ENCODE data around the gene COL20A1.

DNA sequence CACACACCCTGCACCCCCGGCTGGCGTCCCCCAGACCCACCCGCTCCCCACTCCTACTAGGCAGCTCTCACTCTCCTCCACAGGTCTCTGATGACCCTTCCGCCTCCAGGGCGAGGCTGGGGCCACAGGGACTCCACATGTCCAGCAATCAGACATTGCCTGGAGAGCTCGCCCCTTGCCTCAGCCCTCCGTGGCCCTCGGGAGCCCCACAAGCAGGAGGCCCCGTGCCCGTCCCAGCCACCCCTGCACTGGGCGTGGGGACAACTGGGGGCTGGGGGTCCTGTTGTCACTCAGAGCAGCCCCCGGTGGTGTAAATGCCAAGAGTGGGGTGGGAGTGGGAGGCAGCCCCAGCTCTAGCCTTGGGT is 1.5 kb downstream of the COL20A1 start:
- TF ChIP-seq, protein P1, sequence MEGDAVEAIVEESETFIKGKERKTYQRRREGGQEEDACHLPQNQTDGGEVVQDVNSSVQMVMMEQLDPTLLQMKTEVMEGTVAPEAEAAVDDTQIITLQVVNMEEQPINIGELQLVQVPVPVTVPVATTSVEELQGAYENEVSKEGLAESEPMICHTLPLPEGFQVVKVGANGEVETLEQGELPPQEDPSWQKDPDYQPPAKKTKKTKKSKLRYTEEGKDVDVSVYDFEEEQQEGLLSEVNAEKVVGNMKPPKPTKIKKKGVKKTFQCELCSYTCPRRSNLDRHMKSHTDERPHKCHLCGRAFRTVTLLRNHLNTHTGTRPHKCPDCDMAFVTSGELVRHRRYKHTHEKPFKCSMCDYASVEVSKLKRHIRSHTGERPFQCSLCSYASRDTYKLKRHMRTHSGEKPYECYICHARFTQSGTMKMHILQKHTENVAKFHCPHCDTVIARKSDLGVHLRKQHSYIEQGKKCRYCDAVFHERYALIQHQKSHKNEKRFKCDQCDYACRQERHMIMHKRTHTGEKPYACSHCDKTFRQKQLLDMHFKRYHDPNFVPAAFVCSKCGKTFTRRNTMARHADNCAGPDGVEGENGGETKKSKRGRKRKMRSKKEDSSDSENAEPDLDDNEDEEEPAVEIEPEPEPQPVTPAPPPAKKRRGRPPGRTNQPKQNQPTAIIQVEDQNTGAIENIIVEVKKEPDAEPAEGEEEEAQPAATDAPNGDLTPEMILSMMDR (conservative IDR thresholded peaks at IDR 0.05), result no peak
- no peak for TF ChIP-seq ZFX (IDR thresholded peaks at IDR 0.05)
